ENCODE results near the gene SCAPER. TPM values are rescaled to one million over a fixed set of nuclear protein-coding genes. Genes with fewer than 3 reads are reported as not detected.

Gene SCAPER
- total RNA-seq, 6 donors from 2014 or later, result 14.4 to 67.1 (median 27.6) TPM

DNA sequence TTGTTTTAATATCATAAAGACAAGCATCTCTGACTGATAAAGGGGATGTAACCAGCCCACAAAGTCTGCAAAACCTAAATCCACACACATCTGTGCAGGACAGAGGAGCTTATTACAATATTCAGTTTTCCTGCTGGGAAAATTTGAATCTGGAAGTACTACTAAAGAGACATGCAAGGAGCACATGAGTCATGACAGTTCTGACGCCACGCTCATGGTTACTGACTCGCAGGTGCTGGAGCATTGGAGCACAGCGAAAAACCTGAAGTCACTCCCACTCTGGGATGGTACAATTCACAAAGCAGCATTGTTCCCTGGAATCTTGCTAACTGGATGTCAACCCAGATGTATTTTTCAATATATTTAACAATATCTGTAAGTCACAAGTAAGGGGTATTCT is 576.2 kb downstream of the SCAPER start:
- TF ChIP-seq, protein P1, sequence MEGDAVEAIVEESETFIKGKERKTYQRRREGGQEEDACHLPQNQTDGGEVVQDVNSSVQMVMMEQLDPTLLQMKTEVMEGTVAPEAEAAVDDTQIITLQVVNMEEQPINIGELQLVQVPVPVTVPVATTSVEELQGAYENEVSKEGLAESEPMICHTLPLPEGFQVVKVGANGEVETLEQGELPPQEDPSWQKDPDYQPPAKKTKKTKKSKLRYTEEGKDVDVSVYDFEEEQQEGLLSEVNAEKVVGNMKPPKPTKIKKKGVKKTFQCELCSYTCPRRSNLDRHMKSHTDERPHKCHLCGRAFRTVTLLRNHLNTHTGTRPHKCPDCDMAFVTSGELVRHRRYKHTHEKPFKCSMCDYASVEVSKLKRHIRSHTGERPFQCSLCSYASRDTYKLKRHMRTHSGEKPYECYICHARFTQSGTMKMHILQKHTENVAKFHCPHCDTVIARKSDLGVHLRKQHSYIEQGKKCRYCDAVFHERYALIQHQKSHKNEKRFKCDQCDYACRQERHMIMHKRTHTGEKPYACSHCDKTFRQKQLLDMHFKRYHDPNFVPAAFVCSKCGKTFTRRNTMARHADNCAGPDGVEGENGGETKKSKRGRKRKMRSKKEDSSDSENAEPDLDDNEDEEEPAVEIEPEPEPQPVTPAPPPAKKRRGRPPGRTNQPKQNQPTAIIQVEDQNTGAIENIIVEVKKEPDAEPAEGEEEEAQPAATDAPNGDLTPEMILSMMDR (IDR thresholded peaks at IDR 0.05), result no peak
- TF ChIP-seq POLR2AphosphoS5 (IDR thresholded peaks at IDR 0.05), result no peak
- TF ChIP-seq POLR2A (IDR thresholded peaks at IDR 0.05), result no peak
- no peak for TF ChIP-seq EP300 (IDR thresholded peaks at IDR 0.05)
- no peaks in the 10 kb centered on the region for H3K36me3 ChIP-seq
- H3K4me3 ChIP-seq, result no peak overlapping the region
- no peaks in the 10 kb centered on the region for H3K4me1 ChIP-seq
- 85 to 89% methylated on average over 4 of the region's 4 CpGs for WGBS, 2 donors
- DNase-seq (no peak), ATAC-seq (ENCODE audit: low FRiP score in 2 of 2) (no peak)
- no peaks in the 10 kb centered on the region for H3K9me3 ChIP-seq
- no peak overlapping the region for H3K27ac ChIP-seq
- H3K27me3 ChIP-seq, result peaks cover 0 to 2% (median 0%) of the 10 kb centered on the region in 4 donors

GRCh38 chr15:76328106-76328696 is 576.9 kb downstream of the SCAPER start:
- H3K4me3 ChIP-seq, result no peak overlapping the region
- no peaks in the 10 kb centered on the region for H3K36me3 ChIP-seq
- WGBS, 2 donors, result 86% methylated on average over 8 of the region's 8 CpGs
- no peaks in the 10 kb centered on the region for H3K27me3 ChIP-seq
- DNase-seq (no peak), ATAC-seq (ENCODE audit: low FRiP score in 2 of 2) (no peak)
- H3K4me1 ChIP-seq, result no peaks in the 10 kb centered on the region
- no peak for TF ChIP-seq EP300 (IDR thresholded peaks at IDR 0.05)
- TF ChIP-seq, protein P1 (IDR thresholded peaks at IDR 0.05), result no peak
- no peak for TF ChIP-seq POLR2A (IDR thresholded peaks at IDR 0.05)
- TF ChIP-seq POLR2AphosphoS5 (IDR thresholded peaks at IDR 0.05), result no peak
- no peaks in the 10 kb centered on the region for H3K9me3 ChIP-seq
- no peak overlapping the region for H3K27ac ChIP-seq

GRCh38 chr15:76327191-76328105 is 577.7 kb downstream of the SCAPER start:
- H3K9me3 ChIP-seq, result no peaks in the 10 kb centered on the region
- H3K27me3 ChIP-seq, result no peaks in the 10 kb centered on the region
- H3K27ac ChIP-seq, result no peak overlapping the region
- ATAC-seq (ENCODE audit: low FRiP score in 2 of 2) (no peak), DNase-seq (no peak)
- 83 to 86% methylated on average over 8 of the region's 8 CpGs for WGBS, 2 donors
- H3K36me3 ChIP-seq, result no peaks in the 10 kb centered on the region
- H3K4me1 ChIP-seq, result no peaks in the 10 kb centered on the region
- no peak for TF ChIP-seq EP300 (IDR thresholded peaks at IDR 0.05)
- TF ChIP-seq, protein P1 (IDR thresholded peaks at IDR 0.05), result no peak
- no peak for TF ChIP-seq POLR2A (IDR thresholded peaks at IDR 0.05)
- TF ChIP-seq POLR2AphosphoS5 (IDR thresholded peaks at IDR 0.05), result no peak
- H3K4me3 ChIP-seq, result no peak overlapping the region

- no peak for TF ChIP-seq POLR2A (IDR thresholded peaks at IDR 0.05)
- no peak for TF ChIP-seq EP300 (IDR thresholded peaks at IDR 0.05)
- TF ChIP-seq, protein P1 (IDR thresholded peaks at IDR 0.05), result no peak
- TF ChIP-seq POLR2AphosphoS5 (IDR thresholded peaks at IDR 0.05), result no peak
- WGBS, 2 donors, result 74 to 81% methylated on average over 2 of the region's 2 CpGs
- Histone ChIP-seq H3K4me3 (no peak overlapping the region), H3K4me1 (no peaks in the 10 kb centered on the region), H3K9me3 (no peaks in the 10 kb centered on the region), H3K27me3 (no peaks in the 10 kb centered on the region), H3K27ac (no peak overlapping the region), H3K36me3 (no peaks in the 10 kb centered on the region)
- ATAC-seq (ENCODE audit: low FRiP score in 2 of 2) (no peak), DNase-seq (no peak)
Measured at GRCh38 chr15:76325704-76326103, 579.4 kb downstream of the SCAPER start.

Data from upper lobe of left lung (tissue), 6 donors.